ENCODE measurements around the gene HOGA1.
"Not testable (repeated sequence)": the region's sequence is repeated elsewhere in the genome, so short reads cannot be mapped to it uniquely, and the experiment has no call there.

HOGA1 gene

DNA sequence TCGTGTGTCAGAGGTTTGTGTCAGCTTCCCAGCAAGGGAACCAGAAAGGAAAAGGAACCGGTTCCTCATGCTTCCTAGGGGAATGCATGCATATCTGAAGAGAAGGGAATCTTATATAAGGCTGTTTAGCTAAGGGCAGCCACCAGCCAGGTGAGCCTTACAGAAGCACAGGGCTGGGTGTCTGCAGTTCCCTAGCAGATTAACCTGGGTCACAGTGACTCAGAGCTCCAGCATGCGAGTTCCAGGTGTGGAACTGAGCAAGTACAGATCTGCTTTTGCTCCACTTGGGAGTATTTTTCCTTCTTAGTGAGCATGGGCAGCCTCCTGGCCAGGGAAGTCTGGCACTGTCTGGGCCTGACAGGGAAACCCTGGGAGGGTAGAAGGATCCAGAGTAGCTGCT, 12.6 kb upstream of the HOGA1 start:
- H3K4me3 ChIP-seq (replicated peaks in 1 of 2; ENCODE audit: low read depth in 2 of 2, low read length in 2 of 2), result no peak overlapping the region
- DNase-seq (ENCODE audit: low read depth in 2 of 2), result no peak
- TF ChIP-seq, protein P1, sequence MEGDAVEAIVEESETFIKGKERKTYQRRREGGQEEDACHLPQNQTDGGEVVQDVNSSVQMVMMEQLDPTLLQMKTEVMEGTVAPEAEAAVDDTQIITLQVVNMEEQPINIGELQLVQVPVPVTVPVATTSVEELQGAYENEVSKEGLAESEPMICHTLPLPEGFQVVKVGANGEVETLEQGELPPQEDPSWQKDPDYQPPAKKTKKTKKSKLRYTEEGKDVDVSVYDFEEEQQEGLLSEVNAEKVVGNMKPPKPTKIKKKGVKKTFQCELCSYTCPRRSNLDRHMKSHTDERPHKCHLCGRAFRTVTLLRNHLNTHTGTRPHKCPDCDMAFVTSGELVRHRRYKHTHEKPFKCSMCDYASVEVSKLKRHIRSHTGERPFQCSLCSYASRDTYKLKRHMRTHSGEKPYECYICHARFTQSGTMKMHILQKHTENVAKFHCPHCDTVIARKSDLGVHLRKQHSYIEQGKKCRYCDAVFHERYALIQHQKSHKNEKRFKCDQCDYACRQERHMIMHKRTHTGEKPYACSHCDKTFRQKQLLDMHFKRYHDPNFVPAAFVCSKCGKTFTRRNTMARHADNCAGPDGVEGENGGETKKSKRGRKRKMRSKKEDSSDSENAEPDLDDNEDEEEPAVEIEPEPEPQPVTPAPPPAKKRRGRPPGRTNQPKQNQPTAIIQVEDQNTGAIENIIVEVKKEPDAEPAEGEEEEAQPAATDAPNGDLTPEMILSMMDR (IDR thresholded peaks at IDR 0.05; ENCODE audit: low read depth, low read length), result no peak

DNA sequence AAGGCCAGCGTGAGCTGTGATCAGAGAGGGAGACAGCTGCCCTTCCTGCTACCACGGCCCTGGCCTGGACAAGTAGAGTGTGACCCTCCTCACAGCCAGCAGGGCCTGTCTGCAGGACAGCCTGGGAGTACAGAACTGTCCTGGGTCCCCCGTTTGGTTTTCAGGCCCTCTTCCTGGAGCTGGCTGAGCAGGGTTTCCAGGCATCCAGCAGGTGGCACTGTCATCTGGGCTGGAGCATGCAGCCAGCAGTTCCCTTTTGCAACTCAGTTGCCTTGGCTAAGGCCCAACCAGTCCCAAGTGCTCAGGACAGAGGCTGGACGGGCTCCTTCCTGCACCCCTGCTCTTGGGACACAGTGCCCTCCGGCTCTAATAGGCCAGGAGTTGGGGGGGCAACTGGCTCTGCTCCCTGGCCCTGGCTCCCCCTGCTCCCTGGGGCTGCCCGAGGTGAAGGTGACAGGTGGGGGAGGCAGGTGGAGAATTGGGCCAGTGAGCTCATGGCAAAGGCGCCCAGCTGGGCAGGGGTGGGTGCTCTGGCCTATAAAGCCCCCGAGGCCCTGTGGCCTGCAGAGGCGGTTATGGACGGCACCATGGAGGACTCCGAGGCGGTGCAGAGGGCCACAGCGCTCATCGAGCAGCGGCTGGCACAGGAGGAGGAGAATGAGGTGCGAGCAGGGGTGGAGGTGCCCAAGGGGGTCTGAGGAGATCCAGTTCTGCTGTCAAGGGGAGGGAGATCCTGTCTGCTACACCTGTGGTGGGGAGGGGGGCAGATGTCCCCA, 11.8 kb upstream of the HOGA1 start, which contains the start of gene ANKRD2:
Gene ANKRD2, plus strand, starts transcription at position 566 of the 776 bp plus-strand sequence. Its CDS starts 10 bp downstream, at position 576.
- DNase-seq (ENCODE audit: low read depth in 2 of 2), result peak; percentile 83 to 85
- TF ChIP-seq, protein P1 (IDR thresholded peaks at IDR 0.05; ENCODE audit: low read depth, low read length), result peak; percentile 95
- H3K4me3 ChIP-seq (replicated peaks in 1 of 2; ENCODE audit: low read depth in 2 of 2, low read length in 2 of 2), result no peak within 1 kb of the TSS

DNA sequence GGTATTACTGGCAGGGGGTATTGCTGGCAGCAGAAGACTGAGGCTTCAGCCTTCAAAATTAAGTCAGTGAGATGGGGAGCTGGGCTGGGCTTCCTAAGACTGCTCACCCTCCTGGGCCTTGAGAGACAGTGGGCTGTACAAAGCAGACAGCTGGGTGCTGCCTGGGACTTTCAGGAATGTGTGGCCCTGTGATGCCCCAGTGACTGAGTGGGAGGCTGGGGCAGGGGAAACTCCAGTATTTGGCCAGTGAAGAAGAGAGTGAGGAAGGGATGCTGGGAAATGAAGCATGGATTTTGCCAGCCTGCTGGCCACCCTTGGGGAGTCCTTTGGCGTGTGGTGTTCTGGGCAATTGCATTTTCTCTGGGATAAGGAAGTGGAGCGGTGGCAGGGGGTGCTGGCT, 11.2 kb upstream of the HOGA1 start:
- H3K4me3 ChIP-seq (replicated peaks in 1 of 2; ENCODE audit: low read depth in 2 of 2, low read length in 2 of 2), result no peak overlapping the region
- TF ChIP-seq, protein P1 (IDR thresholded peaks at IDR 0.05; ENCODE audit: low read depth, low read length), result no peak
- no peak for DNase-seq (ENCODE audit: low read depth in 2 of 2)

DNA sequence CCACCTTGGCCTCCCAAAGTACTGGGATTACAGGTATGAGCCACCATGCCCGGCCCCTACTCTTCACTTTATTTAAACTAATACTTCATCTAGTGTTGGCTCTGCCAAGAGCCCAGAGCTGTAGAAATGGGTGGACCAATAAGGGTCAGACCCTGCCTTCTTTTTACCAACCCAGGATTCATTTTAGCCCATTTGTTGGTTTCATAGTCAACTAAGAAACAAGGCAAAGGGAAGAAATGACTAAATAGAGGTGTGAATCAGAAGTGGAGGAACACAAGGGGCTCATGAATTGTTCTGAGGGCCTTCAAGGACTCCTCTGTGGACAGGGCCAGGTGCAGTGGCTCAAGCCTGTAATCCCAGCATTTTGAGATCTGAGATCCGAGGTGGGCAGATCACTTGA, 10.5 kb upstream of the HOGA1 start:
- TF ChIP-seq, protein P1 (IDR thresholded peaks at IDR 0.05; ENCODE audit: low read depth, low read length), result no peak

DNA sequence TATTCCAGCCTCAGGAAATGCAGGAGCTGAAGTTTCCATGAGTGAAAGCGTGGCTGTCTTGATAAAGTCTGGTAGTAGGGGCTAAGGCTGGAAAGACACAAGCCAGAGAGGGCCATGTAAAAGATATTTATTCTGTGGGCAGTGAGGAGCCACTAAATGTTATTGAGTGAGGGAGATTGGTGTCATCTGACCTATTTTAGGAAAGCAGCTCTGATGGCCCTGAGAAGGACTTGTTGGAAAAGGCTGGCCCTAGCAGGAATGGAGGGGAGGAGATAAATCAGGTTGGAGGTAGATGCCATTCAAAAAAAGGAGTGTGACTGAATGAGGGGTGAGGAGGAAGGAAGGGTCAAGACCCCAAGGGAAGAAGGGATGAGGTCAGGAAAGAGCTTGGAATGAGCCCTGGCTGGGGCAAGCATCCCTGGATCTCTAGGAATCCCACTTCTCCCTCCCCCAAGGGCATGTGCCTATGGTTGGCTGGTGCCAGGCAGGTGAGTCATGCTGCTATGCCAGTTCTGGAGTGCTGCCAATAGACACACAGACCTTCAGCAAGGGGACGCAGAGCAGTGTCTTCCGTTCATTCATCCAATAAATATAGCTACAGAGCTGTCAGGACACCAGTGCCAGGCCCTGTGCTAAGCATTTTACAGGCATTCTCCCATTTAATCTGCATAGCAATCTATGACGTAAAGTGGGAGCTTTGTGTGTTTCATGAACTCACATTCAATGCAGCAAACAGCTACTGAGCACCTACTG, 9.6 kb upstream of the HOGA1 start:
- DNase-seq (ENCODE audit: low read depth in 2 of 2), result peak; percentile 62 to 78
- TF ChIP-seq, protein P1 (IDR thresholded peaks at IDR 0.05; ENCODE audit: low read depth, low read length), result no peak
- no peak overlapping the region for H3K4me3 ChIP-seq (replicated peaks in 1 of 2; ENCODE audit: low read depth in 2 of 2, low read length in 2 of 2)

More for the DNA sequence above, 10.5 kb upstream of the HOGA1 start:
- no peak overlapping the region for H3K4me3 ChIP-seq (replicated peaks in 1 of 2; ENCODE audit: low read depth in 2 of 2, low read length in 2 of 2)
- no peak for DNase-seq (ENCODE audit: low read depth in 2 of 2)

DNA sequence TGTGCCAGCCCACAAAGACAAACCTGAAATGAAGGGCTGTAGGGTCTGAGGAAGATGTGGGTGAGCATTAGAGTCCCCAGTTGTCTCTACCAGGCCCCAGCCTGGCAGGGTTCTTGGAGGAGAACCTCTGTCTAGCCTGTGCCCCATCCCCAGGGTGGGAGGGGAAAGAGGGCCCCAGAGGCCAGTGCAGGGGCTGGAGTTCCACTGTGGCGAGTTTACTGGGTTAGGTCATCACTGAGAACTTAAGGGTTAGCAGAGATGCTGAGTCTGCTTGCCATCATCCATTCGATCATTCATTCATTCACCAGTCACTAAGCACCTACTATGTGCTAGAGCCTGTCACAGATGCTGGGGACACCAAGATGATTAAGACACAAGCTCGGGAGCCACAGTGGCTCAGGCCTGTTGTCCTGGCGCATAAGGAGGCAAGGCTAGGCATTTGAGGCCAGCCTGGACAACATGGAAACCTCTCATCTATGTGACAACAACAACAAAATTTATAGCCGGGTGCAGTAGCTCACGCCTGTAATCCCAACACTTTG, 9.0 kb upstream of the HOGA1 start:
- no peak for DNase-seq (ENCODE audit: low read depth in 2 of 2)
- TF ChIP-seq, protein P1 (IDR thresholded peaks at IDR 0.05; ENCODE audit: low read depth, low read length), result no peak
- no peak overlapping the region for H3K4me3 ChIP-seq (replicated peaks in 1 of 2; ENCODE audit: low read depth in 2 of 2, low read length in 2 of 2)

DNA sequence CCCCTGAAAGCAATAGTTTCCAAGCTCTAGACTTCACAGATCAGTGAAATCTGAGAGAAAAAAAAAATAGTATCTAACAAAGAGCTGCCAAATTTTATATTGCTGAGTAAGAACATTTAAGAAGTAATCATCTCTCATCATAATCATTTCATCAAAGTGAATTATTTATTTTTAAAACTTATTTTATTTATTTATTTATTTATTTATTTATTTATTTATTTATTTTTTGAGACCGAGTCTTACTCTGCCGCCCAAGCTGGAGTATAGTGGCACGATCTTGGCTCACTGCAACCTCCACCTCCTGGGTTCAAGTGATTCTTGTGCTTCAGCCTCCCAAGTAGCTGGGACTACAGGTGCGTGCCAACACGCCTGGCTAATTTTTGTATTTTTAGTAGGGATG, 7.7 kb upstream of the HOGA1 start:
- not testable (repeated sequence) for DNase-seq (ENCODE audit: low read depth in 2 of 2); H3K4me3 ChIP-seq (replicated peaks in 1 of 2; ENCODE audit: low read depth in 2 of 2, low read length in 2 of 2)

Measured in cardiac fibroblast (primary cell).